HTR-8/SVneo (cell line): ENCODE measurements around the gene BUB3.

Experiments used
- DNase-seq: peaks from one replicate; pipeline ENCODE4 v3.0.0; 2011; ENCODE audit warnings: low spot score, mixed read lengths; ENCODE audit not compliant: insufficient read length
- FAIRE-seq: peaks from 2 replicates; lab custom pipeline; 2011; peaks lifted over from hg19 to GRCh38; lab: Jason Lieb, UNC

BUB3 gene

GRCh38 chr10:123194056-123194455 lies 39.9 kb downstream of the BUB3 start:
- FAIRE-seq: no peak

GRCh38 chr10:123200531-123200930 lies 46.3 kb downstream of the BUB3 start:
- FAIRE-seq: no peak
- DNase-seq: no peak

More at GRCh38 chr10:123194056-123194455, 39.9 kb downstream of the BUB3 start:
- no peak for DNase-seq

DNA sequence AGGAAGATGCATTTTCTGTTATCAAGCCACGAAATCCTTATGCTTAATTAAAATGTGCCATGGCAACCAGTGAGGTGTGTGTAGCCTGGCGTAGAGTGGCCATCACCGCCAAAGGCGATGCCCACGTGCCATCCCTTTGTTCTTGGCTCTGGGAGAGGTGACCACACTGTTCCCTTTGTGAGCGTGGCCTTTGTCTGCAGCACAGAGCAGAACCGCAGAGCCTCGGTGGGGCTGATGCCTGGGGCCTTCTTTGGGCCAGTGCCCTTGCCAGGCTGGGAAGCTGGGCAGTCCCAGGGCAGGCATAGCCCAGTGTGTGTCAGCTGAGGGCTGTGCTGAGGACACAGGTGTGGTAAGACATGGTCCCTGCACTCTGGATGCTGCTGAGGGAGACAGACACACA lies 48.3 kb downstream of the BUB3 start:
- DNase-seq: no peak
- FAIRE-seq: no peak

- DNase-seq: no peak
- FAIRE-seq: no peak
Measured at GRCh38 chr10:123203393-123204126, 49.4 kb downstream of the BUB3 start.

DNA sequence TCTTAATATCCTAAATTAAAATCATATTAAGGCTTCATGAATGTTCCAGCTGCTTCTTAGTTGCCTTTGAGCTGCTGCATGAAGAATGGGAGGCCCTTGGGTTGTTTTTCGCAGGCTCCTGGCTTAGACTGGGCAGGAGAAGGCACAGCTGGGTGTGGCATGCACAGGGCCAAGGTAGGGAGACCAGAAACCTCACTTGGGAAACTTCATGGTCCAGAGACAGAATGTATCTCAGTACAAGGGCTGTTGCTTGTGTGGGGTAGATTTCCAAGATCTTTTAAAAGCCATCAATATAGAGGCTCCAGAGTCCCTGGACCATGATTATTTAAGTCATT lies 49.9 kb downstream of the BUB3 start:
- no peak for DNase-seq
- no peak for FAIRE-seq

GRCh38 chr10:123205041-123205440 lies 50.8 kb downstream of the BUB3 start:
- DNase-seq: no peak
- no peak for FAIRE-seq

- DNase-seq: no peak
- no peak for FAIRE-seq
Measured at GRCh38 chr10:123212063-123212462, 57.9 kb downstream of the BUB3 start.

GRCh38 chr10:123212640-123213039 lies 58.4 kb downstream of the BUB3 start:
- DNase-seq (no peak), FAIRE-seq (no peak)

DNA sequence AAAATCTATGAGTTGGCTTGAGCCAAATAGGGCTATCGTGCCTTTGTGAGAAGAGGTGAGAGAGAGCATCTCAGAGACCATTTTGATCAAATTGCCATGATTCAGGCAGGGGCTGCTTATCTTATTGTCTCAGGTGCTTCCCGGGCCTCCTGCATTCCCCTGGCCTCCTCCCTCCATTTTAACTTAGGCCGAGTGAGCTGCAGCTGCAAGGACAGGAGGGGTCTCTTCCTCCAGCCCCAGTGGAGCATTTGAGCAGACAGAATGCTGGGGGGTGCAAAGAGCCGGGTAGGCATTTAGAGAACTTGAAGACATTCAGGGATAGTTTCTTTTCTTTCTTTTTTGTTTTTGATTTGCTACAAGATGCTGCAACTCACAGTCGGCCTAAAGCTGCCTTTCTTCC lies 59.0 kb downstream of the BUB3 start:
- no peak for DNase-seq
- FAIRE-seq: no peak
